K562 (cell line): ENCODE results near the gene ZSWIM4. TPM values are rescaled to one million over a fixed set of nuclear protein-coding genes. Genes with fewer than 3 reads are reported as not detected.
A peak's percentile ranks its signal among the peaks of the same experiment; 100 is the strongest.

ENCODE experiments used
- CHCHD3 ChIP-seq: fragments of 250-450 bp; sonication (Bioruptor Pico); IDR thresholded peaks from 2 replicates; pipeline ENCODE4 v2.1.2; 2022; ENCODE audit warnings: mild to moderate bottlenecking
- HNRNPH1 ChIP-seq: fragments of 200-400 bp; formaldehyde crosslinking; optimal IDR thresholded peaks from 2 replicates; pipeline ENCODE3; 2017; ENCODE audit warnings: low read depth, mild to moderate bottlenecking, low read length, moderate library complexity
- NFIC ChIP-seq: fragments of 450-650 bp; IDR thresholded peaks from 2 replicates; pipeline ENCODE4 v1.6.1; 2017; ENCODE audit warnings: mild to moderate bottlenecking, inconsistent platforms
- RB1 ChIP-seq: fragments of 450-650 bp; IDR thresholded peaks from 2 replicates; pipeline ENCODE4 v1.6.1; 2017; ENCODE audit warnings: low read depth, mild to moderate bottlenecking
- TSC22D4 ChIP-seq: fragments of 450-650 bp; IDR thresholded peaks from 2 replicates; pipeline ENCODE4 v1.6.1; 2016; ENCODE audit warnings: missing genetic modification characterization, missing biosample characterization, control low read depth
- ZNF431 ChIP-seq: sonication (generic); formaldehyde crosslinking; IDR thresholded peaks from 2 replicates; pipeline ENCODE4 v1.8.0; 2022; ENCODE audit warnings: mild to moderate bottlenecking, missing genetic modification reagents
- polyA plus RNA-seq, 8 experiments: library from polyadenylated mRNA; depleted of rRNA in 4 of 8; stranded (reverse) in 5 of 8; unstranded in 3 of 8; fragments of >200 nt; fragmentation: Nextera tagmentation in 2 of 8; fragmentation: Illumina TruSeq in 1 of 8; extraction: Ambion mirVana in 2 of 8; extraction: Trizol in 1 of 8; gene quantifications; 2 replicates each; pipeline versions ENCODE4 v1.2.1 to v1.2.3, GENCODE V29; 2011 to 2014; ENCODE audit warnings: inconsistent platforms in 1 of 8, missing spikeins in 1 of 8
- total RNA-seq, 7 experiments: library from RNA; depleted of rRNA in 6 of 7; stranded (reverse); fragments of >200 nt in 6 of 7; fragmentation: Illumina TruSeq in 2 of 7; extraction: Trizol in 2 of 7; gene quantifications; 2 replicates each; pipeline versions ENCODE4 v1.2.1 to v1.2.3, GENCODE V29; 2011 to 2021; ENCODE audit warnings: low replicate concordance in 1 of 7
- TF ChIP-seq, protein P1 (sequence below), 2 experiments: fragments of 450-650 bp; IDR thresholded peaks; 2 replicates each; pipeline ENCODE4 v1.6.1; 2016; ENCODE audit warnings: mild to moderate bottlenecking in 2 of 2, borderline replicate concordance in 1 of 2, low read depth in 1 of 2, moderate library complexity in 1 of 2

The ZSWIM4 gene
- total and polyA plus RNA-seq, 9 of the 15 experiments (the other 6 are each of a cell fraction or from before 2014, with no cell fraction given) = 0.25 to 3.7 (median 0.79) TPM; not detected in 2

GRCh38 chr19:13880059-13881043 is 85.1 kb downstream of the ZSWIM4 start (continued):
- TF ChIP-seq, protein P1, sequence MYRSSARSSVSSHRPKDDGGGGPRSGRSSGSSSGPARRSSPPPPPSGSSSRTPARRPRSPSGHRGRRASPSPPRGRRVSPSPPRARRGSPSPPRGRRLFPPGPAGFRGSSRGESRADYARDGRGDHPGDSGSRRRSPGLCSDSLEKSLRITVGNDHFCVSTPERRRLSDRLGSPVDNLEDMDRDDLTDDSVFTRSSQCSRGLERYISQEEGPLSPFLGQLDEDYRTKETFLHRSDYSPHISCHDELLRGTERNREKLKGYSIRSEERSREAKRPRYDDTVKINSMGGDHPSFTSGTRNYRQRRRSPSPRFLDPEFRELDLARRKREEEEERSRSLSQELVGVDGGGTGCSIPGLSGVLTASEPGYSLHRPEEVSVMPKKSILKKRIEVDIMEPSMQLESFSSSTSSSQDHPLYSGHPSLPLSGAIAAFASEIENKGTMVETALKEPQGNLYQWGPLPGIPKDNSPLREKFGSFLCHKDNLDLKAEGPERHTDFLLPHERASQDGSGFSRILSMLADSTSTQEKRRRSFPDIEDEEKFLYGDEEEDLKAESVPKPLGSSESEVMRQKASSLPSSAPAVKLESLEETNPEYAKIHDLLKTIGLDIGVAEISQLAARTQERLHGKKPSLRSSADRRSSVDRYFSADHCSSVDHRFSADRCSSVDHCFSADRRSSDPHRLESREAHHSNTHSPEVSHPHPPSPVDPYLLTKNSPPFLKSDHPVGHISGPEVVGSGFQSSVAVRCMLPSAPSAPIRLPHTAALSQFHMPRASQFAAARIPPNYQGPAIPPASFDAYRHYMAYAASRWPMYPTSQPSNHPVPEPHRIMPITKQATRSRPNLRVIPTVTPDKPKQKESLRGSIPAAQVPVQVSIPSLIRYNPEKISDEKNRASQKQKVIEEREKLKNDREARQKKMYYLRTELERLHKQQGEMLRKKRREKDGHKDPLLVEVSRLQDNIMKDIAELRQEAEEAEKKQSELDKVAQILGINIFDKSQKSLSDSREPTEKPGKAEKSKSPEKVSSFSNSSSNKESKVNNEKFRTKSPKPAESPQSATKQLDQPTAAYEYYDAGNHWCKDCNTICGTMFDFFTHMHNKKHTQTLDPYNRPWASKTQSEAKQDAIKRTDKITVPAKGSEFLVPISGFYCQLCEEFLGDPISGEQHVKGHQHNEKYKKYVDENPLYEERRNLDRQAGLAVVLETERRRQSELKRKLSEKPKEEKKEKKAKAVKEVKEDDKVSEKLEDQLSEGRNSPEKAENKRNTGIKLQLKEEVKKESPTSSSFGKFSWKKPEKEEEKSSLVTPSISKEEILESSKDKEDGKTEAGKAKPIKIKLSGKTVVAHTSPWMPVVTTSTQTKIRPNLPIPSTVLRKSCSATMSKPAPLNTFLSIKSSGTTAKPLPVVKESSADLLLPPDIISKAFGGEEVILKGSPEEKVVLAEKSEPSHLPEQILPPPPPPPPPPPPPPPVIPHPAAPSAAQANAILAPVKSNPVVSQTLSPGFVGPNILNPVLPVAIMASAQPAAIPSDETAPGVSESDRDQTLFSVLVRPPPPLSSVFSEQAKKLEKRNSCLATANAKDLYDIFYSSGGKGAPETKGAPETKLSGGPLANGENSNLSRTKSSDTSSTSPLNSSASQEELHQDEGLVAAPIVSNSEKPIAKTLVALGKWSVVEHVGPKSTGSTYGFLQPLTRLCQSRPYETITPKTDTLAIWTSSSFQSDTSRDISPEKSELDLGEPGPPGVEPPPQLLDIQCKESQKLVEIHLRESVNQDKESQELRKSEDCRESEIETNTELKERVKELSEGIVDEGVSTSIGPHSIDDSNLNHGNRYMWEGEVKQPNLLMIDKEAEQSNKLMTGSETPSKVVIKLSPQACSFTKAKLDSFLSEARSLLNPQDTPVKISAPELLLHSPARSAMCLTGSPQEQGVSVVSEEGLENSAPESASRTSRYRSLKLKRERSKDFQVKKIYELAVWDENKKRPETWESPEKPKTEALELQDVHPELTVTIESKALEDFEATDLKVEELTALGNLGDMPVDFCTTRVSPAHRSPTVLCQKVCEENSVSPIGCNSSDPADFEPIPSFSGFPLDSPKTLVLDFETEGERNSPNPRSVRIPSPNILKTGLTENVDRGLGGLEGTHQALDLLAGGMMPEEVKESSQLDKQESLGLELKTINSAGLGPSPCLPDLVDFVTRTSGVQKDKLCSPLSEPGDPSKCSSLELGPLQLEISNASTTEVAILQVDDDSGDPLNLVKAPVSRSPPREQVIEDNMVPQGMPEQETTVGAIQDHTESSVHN (IDR thresholded peaks at IDR 0.05; ENCODE audit: borderline replicate concordance in 1 of 2, low read depth in 1 of 2) = no peak
- TF ChIP-seq NFIC = peak; percentile 20; the same call in 1 of the 2 replicates
- TF ChIP-seq HNRNPH1 = no peak
- no peak for TF ChIP-seq CHCHD3 (CRISPR knock-in tag)
- peak; percentile 1; the same call in 1 of the 2 replicates for TF ChIP-seq ZNF431 (CRISPR knock-in tag)
- peak; percentile 96 for TF ChIP-seq RB1
- no peak for TF ChIP-seq TSC22D4 (tag)
